Fibroblast of gingiva (primary cell): ENCODE data around the gene PSPH.

Experiments used
- DNase-seq: peaks from one replicate; pipeline ENCODE4 v3.0.0-alpha.2; 2011; ENCODE audit warnings: low read depth

The PSPH gene

DNA sequence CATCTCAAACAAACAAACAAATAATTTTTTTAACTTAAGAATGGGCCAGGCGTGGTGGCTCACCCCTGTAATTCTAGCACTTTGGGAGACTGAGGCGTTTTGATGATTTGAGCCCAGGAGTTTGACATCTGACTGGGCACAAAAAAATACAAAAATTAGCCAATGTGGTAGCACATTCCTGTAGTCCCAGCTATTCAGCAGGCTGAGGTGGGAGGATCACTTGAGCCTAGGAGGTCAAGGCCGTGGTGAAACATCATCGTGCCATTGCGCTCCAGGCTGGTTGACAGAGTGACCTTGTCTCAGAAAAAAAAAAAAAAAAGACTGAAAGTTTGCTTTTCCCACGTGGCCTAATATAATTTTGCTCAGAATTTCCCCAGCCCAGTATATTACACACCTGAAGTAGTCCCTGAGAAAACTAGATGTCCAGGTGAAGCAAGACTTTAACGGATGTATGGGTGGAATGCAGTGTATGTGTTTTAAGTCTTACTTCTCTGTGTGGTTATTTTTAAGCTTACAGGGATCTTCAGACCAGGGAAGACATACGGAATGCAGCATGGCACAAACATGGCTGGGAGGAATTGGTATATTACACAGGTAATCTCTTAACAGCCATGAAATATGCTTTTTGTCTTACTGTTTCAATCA lies 54.3 kb downstream of the PSPH start:
- no peak for DNase-seq

GRCh38 chr7:55992346-55992745 lies 58.9 kb downstream of the PSPH start:
- no peak for DNase-seq

GRCh38 chr7:55983537-55983936 lies 67.7 kb downstream of the PSPH start:
- no peak for DNase-seq

- no peak for DNase-seq
Observed at GRCh38 chr7:55980266-55980665, 71.0 kb downstream of the PSPH start.

- no peak for DNase-seq
Observed at GRCh38 chr7:55977831-55978230, 73.4 kb downstream of the PSPH start.

GRCh38 chr7:55975988-55976633 lies 75.1 kb downstream of the PSPH start:
- DNase-seq: no peak

- DNase-seq: no peak
Observed at GRCh38 chr7:55973747-55974250, 77.4 kb downstream of the PSPH start.

GRCh38 chr7:55970978-55971377 lies 80.3 kb downstream of the PSPH start:
- no peak for DNase-seq

DNA sequence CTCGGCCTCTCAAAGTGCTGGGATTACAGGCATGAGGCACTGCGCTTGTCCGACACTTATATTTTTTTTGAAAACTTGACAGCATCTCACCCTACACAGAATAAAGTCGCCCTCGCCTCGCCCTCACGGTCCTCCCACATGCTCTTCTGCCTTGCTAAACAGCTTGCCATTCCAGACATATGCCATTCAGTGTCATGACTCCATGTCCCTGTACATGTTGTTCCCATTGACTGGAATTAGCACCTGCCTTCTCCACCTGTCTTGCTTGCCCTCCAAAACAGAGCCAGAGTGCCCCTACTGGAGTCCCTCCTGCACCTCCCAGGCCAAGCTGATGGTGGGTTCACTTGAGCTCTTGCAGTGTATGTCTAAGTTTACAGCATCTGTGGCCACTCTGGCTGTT lies 80.7 kb downstream of the PSPH start:
- DNase-seq: no peak

- DNase-seq: no peak
Observed at GRCh38 chr7:55969391-55969790, 81.9 kb downstream of the PSPH start.

- no peak for DNase-seq
Observed at GRCh38 chr7:55966851-55967250, 84.4 kb downstream of the PSPH start.

DNA sequence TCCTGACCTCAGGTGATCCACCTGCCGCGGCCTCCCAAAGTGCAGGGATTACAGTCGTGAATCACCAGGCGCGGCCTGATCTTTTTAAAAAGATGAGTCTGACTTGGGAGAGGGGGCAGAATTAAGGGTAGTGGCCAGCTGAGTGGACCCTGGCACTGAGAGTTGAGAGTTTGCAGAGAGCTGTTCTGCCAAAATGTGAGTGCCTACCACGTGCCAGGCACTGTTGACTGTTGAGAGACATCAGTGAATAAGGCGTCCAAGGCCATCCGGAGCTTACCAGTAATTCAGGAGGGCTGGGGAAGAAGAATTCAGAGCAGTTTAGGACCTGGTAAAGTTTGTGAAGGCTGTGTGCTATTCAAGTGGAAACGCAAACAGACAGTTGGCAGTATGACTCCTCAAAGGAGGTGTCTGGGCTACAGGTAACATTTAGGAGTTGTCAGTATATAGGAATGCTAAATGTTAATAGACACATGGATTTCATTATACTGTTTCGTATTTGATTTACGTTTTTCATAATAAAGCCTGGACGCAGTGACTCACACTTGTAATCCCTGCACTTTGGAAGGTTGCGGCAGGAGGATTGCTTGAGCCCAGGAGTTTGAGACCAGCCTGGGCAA lies 85.3 kb downstream of the PSPH start:
- DNase-seq: peak; percentile 57

GRCh38 chr7:55965100-55965470 lies 86.2 kb downstream of the PSPH start:
- no peak for DNase-seq

GRCh38 chr7:55964261-55965099 lies 86.8 kb downstream of the PSPH start, which contains the start of gene NIPSNAP2:
Gene NIPSNAP2 (plus strand): TSS chr7:55964585. CDS start chr7:55964610, 25 bp downstream.
- peak; percentile 83 for DNase-seq

GRCh38 chr7:55963584-55964168 lies 87.6 kb downstream of the PSPH start:
- DNase-seq: no peak

- DNase-seq: no peak
Observed at GRCh38 chr7:55962014-55962413, 89.2 kb downstream of the PSPH start.
